ENCODE measurements around the gene HOXD8. TPM values are rescaled to one million over a fixed set of nuclear protein-coding genes. Genes with fewer than 3 reads are reported as not detected.

Gene HOXD8
- polyA plus RNA-seq (2012; ENCODE audit: insufficient read length, low read depth): 8.9 TPM

DNA sequence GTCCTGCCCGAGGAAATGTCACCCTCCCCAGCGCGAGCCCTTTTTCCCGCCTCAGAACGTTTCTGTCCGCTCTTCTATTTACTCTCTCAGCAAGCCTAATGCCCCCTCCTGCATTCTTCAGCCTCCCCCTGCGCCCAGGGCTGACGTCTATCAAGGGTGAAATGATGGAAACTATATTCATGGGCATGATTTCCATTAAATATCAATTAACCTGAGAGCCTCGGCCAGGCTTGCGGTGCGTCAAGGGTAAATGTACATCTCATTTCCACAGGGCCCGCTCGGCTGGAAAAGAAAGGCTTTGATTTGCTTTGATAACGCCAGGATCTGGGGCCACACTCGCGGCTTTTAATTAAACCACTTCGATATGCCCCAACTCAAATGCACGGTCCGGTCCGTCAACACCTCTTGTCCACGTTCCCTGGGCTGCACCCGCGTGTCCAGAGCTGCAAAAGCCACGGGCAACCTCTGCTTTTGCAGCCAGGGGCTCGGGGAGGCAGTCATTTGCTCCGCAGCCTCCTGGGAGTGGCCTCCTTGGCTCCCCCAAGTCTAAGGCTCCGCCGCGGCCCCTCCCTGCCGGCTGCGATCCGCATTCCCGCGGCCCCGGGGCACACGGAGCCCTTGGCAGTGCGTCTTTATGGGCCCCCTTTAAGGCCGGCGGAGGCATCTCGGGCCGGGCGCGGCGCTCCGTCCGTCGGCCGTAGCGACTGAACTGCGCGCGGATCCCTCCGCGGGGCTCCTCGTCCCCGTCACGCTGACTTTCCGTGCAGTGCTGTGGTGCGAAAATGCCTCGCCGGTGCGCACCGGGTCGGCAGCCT is at the start of gene HOXD8:
HOXD8 (plus strand) TSS at position 724 of the 815 bp plus-strand sequence. CDS start 662 bp downstream, outside the sequence.
- TF ChIP-seq FOXP2 (optimal IDR thresholded peaks at IDR 0.05; ENCODE audit: borderline replicate concordance, extremely low read depth, extremely low read length, insufficient read depth): peak; percentile 88
- TF ChIP-seq SIN3A (IDR thresholded peaks at IDR 0.05; ENCODE audit: borderline replicate concordance, insufficient read depth, low read length): no peak

DNA sequence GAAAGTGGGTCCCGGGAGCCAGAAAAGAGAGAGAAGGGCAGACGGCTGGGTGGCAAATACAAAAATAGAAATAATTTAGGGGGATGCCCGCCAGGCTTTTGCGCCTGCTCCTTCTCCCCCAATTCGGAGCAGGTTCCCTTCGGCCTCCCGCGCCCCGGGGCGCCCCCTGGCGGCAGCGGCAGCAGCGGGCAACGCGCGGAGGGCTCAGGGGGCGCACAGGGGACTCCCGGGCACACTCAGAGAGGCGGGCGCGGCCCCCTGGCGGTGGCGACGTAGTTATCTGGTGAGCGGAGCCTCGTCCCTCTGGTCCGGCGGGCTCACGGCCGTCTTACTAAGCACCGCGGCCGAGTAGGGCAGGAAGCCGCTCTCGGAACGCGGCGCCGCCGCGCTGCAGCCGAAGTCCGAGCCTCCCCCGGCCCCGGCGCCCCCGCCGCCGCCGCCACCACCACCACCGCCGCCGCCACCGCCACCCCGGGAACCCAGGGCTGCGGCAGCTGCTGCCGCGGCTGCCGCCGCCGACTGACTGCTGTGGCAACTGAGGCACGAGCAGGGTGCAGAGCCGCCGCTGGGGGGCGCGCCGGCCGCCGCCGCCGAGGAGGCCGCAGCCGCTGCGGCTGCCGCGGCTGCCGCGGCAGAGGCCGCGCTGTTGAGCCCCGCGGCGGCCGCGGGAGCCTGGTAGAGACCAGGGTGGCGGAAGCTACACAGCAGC is 49.5 kb upstream of the HOXD8 start:
- TF ChIP-seq, protein P1, sequence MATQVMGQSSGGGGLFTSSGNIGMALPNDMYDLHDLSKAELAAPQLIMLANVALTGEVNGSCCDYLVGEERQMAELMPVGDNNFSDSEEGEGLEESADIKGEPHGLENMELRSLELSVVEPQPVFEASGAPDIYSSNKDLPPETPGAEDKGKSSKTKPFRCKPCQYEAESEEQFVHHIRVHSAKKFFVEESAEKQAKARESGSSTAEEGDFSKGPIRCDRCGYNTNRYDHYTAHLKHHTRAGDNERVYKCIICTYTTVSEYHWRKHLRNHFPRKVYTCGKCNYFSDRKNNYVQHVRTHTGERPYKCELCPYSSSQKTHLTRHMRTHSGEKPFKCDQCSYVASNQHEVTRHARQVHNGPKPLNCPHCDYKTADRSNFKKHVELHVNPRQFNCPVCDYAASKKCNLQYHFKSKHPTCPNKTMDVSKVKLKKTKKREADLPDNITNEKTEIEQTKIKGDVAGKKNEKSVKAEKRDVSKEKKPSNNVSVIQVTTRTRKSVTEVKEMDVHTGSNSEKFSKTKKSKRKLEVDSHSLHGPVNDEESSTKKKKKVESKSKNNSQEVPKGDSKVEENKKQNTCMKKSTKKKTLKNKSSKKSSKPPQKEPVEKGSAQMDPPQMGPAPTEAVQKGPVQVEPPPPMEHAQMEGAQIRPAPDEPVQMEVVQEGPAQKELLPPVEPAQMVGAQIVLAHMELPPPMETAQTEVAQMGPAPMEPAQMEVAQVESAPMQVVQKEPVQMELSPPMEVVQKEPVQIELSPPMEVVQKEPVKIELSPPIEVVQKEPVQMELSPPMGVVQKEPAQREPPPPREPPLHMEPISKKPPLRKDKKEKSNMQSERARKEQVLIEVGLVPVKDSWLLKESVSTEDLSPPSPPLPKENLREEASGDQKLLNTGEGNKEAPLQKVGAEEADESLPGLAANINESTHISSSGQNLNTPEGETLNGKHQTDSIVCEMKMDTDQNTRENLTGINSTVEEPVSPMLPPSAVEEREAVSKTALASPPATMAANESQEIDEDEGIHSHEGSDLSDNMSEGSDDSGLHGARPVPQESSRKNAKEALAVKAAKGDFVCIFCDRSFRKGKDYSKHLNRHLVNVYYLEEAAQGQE (IDR thresholded peaks at IDR 0.05; ENCODE audit: insufficient read depth in 1 of 2, low read depth in 2 of 2, low read length in 2 of 2): no peak
- TF ChIP-seq POLR2AphosphoS5 (IDR thresholded peaks at IDR 0.05; ENCODE audit: low read depth, low read length) (no peak), FOXP2 (optimal IDR thresholded peaks at IDR 0.05; ENCODE audit: borderline replicate concordance, extremely low read depth, extremely low read length, insufficient read depth) (no peak), TAF1 (IDR thresholded peaks at IDR 0.05; ENCODE audit: borderline replicate concordance, insufficient read depth, low read length) (no peak), SIN3A (IDR thresholded peaks at IDR 0.05; ENCODE audit: borderline replicate concordance, insufficient read depth, low read length) (no peak)

DNA sequence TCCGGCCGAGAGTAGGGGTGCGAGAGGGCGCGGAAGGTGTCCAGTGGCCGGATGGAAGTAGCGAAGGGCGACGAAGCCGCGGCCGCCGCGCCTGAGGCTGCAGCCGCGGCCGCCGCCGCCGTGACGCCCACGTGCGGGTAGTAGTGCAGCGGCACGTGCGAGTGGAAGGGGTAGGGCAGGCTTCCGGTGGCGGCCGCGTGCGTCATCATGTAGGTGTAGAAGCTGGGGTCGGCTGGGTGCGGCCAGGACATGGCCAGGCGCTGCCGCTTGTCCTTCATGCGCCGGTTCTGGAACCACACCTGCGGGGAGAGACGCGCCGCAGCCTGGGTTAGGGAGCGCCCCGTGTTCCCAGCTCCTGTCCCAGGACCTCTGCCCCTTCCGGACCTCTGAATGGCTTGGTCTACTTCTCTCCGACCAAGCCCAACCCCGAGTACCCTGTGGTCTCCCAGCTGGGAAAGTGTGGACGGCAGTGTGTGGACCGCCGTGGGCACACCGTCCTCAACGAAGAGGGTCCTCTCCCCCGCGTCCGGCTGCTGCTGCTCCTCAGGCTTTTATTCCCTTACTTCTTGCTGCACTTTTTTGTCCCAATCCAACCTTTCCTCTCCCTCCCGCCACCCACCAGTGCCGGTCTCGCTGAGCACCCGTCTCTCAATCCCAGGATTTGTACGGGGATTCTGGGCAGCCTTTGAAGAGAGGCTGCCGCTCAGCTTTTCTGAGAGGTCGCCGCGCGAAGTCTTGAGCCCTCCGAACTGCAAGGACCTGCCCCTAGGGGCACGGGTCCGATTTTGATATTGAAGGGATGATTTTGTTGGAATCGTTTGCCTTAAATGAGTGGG is 48.7 kb upstream of the HOXD8 start:
- TF ChIP-seq POLR2AphosphoS5 (IDR thresholded peaks at IDR 0.05; ENCODE audit: low read depth, low read length): no peak

DNA sequence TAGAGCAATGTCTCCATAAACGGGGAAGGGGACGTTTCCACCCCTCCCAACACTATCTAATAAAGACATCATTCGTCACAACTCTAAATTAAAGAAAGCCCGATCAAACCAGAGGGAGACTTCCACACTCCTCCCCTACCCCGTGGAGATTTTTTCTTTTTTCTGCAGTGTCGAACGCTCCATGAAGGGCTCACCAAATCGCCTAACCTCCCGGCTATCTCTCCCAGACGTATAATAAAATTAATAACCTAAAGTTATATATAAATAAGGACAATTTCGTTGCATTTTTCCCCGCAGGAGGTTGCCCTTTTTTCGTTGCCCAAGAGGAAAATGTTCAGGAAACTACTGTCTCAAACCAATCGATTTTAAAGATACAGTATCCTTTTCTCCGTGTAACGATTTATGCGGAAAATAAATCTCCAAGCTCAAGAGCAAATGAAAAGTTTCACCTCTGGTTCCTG is 48.1 kb upstream of the HOXD8 start:
- TF ChIP-seq FOXP2 (optimal IDR thresholded peaks at IDR 0.05; ENCODE audit: borderline replicate concordance, extremely low read depth, extremely low read length, insufficient read depth) (no peak), TAF1 (IDR thresholded peaks at IDR 0.05; ENCODE audit: borderline replicate concordance, insufficient read depth, low read length) (no peak), POLR2AphosphoS5 (IDR thresholded peaks at IDR 0.05; ENCODE audit: low read depth, low read length) (no peak), SIN3A (IDR thresholded peaks at IDR 0.05; ENCODE audit: borderline replicate concordance, insufficient read depth, low read length) (no peak)
- TF ChIP-seq, protein P1 (IDR thresholded peaks at IDR 0.05; ENCODE audit: insufficient read depth in 1 of 2, low read depth in 2 of 2, low read length in 2 of 2): no peak

DNA sequence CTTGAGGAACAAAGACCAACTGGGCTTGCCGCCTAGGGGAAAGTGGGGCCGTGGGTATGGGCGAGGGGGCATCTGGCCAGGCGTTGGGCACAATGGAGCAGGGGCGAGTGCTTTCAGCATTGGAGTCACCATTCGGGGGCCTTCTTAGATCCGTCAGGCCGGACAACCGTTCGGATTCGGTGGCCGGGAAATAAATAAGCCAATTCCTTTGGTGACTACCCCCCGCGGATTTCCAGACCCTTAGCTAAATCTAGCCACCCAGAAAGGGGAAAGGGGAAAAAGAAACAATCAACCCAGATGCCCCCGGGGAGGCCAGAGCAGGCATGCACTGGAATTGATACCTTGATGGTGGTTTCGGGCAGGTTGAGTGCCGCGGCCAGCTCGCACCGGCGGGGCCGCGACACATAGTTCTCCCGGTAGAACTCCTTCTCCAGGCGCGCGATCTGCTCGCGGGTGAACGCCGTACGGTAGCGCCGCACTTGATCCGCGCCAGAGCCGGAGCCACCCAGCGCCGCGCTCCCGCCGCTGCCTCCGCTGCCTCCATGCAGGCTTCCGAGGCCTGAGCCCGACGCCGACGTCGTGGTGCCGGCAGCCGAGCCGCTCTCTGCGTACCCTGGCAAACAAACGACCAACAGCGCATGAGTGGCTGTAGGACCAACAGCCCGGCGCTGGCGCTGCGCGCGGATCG is 47.5 kb upstream of the HOXD8 start:
- TF ChIP-seq TAF1 (IDR thresholded peaks at IDR 0.05; ENCODE audit: borderline replicate concordance, insufficient read depth, low read length) (no peak), FOXP2 (optimal IDR thresholded peaks at IDR 0.05; ENCODE audit: borderline replicate concordance, extremely low read depth, extremely low read length, insufficient read depth) (no peak), SIN3A (IDR thresholded peaks at IDR 0.05; ENCODE audit: borderline replicate concordance, insufficient read depth, low read length) (no peak), POLR2AphosphoS5 (IDR thresholded peaks at IDR 0.05; ENCODE audit: low read depth, low read length) (no peak)
- TF ChIP-seq, protein P1 (IDR thresholded peaks at IDR 0.05; ENCODE audit: insufficient read depth in 1 of 2, low read depth in 2 of 2, low read length in 2 of 2): no peak
